IMR-90 (cell line): ENCODE data around the gene LCMT2. TPM values are rescaled to one million over a fixed set of nuclear protein-coding genes. Genes with fewer than 3 reads are reported as not detected.

Source experiments
- ATAC-seq: fragments of 200-7000 bp; cut with Tn5 transposase; 2 replicates; pipeline ENCODE4 v1.9.1; 2020; ENCODE audit warnings: low read depth, mild to moderate bottlenecking, moderate library complexity
- BruUV-seq: library from RNA; stranded (reverse); fragments of 400-500 nt; replicated peaks from 2 replicates; lab custom pipeline; 2021; lab: Mats Ljungman, UMichigan
- CTCF ChIA-PET: fragments of 300-600 bp; formaldehyde crosslinking; extraction: SDS; loops from one replicate; lab custom pipeline; 2021; ENCODE audit warnings: antibody characterized with exemption; lab: Yijun Ruan, JAX
- POLR2A ChIA-PET: fragments of 300-600 bp; sonication (Branson Sonifier 250); formaldehyde crosslinking; loops from one replicate; lab custom pipeline; 2022; ENCODE audit warnings: antibody characterized with exemption; ENCODE audit not compliant: unreplicated experiment; lab: Charles Lee
- DNase-seq: peaks from one replicate; pipeline ENCODE4 v3.0.0; 2013
- H2AFZ ChIP-seq: replicated peaks from 2 replicates; pipeline ENCODE3; 2013; ENCODE audit warnings: low read length, mild to moderate bottlenecking; ENCODE audit not compliant: poor library complexity
- H2AK5ac ChIP-seq: 2 replicates; pipeline ENCODE4 v1.6.1; 2013; ENCODE audit warnings: low read depth, low read length, inconsistent platforms
- H2AK9ac ChIP-seq: replicated peaks from 2 replicates; pipeline ENCODE3; 2013; ENCODE audit warnings: mild to moderate bottlenecking, low read depth, low read length, moderate library complexity; ENCODE audit not compliant: poor library complexity
- H2BK120ac ChIP-seq: 2 replicates; pipeline ENCODE4 v1.6.1; 2013; ENCODE audit warnings: low read depth, low read length, inconsistent platforms
- H2BK15ac ChIP-seq: 3 replicates; pipeline ENCODE4 v1.6.1; 2013; ENCODE audit warnings: low read depth, low read length, inconsistent platforms
- H2BK20ac ChIP-seq: 2 replicates; pipeline ENCODE4 v1.6.1; 2013; ENCODE audit warnings: low read depth, mild to moderate bottlenecking, inconsistent platforms, low read length, moderate library complexity
- H2BK5ac ChIP-seq: 2 replicates; pipeline ENCODE4 v1.6.1; 2013; ENCODE audit warnings: mild to moderate bottlenecking, low read depth, low read length, inconsistent platforms; ENCODE audit not compliant: poor library complexity, severe bottlenecking
- H3K14ac ChIP-seq: replicated peaks from 2 replicates; pipeline ENCODE4 v1.6.1; 2013; ENCODE audit warnings: low read depth, low read length, inconsistent platforms
- H3K18ac ChIP-seq: 2 replicates; pipeline ENCODE4 v1.6.1; 2013; ENCODE audit warnings: low read depth, low read length, control low read depth
- H3K23ac ChIP-seq: 2 replicates; pipeline ENCODE4 v1.6.1; 2013; ENCODE audit warnings: low read depth, low read length, inconsistent platforms
- H3K27ac ChIP-seq: 2 replicates; pipeline ENCODE4 v1.5.1; 2013; ENCODE audit warnings: mild to moderate bottlenecking, control low read depth, low read length; ENCODE audit not compliant: insufficient read depth
- H3K27me3 ChIP-seq: 2 replicates; pipeline ENCODE4 v1.6.1; 2013; ENCODE audit warnings: low read length; ENCODE audit not compliant: control insufficient read depth, insufficient read depth
- H3K36me3 ChIP-seq: 2 replicates; pipeline ENCODE4 v1.6.1; 2013; ENCODE audit warnings: low read length, mixed read lengths; ENCODE audit not compliant: control insufficient read depth, insufficient read depth
- H3K4ac ChIP-seq: 2 replicates; pipeline ENCODE4 v1.6.1; 2013; ENCODE audit warnings: low read depth, low read length, inconsistent platforms
- H3K4me1 ChIP-seq: 2 replicates; pipeline ENCODE4 v1.6.1; 2013; ENCODE audit warnings: low read length, mixed read lengths; ENCODE audit not compliant: control insufficient read depth, insufficient read depth
- H3K4me2 ChIP-seq: 2 replicates; pipeline ENCODE4 v1.6.1; 2013; ENCODE audit warnings: low read depth, mild to moderate bottlenecking, control low read depth, low read length, moderate library complexity
- H3K4me3 ChIP-seq: 2 replicates; pipeline ENCODE4 v1.5.1; 2013; ENCODE audit warnings: low read depth, mild to moderate bottlenecking, control low read depth, low read length, moderate library complexity; ENCODE audit not compliant: insufficient read depth
- H3K56ac ChIP-seq: 2 replicates; pipeline ENCODE4 v1.6.1; 2013; ENCODE audit warnings: low read length, inconsistent platforms; ENCODE audit not compliant: insufficient read depth; ENCODE audit errors: extremely low read depth
- H3K79me1 ChIP-seq, 2 experiments: 2 replicates each; pipeline ENCODE4 v1.6.1; 2013; ENCODE audit warnings: low read length in 2 of 2, inconsistent platforms in 1 of 2, low read depth in 1 of 2
- H3K9ac ChIP-seq: 2 replicates; pipeline ENCODE4 v1.6.1; 2013; ENCODE audit warnings: low read depth, low read length, control low read depth
- H3K9me1 ChIP-seq: 2 replicates; pipeline ENCODE4 v1.6.1; 2013; ENCODE audit warnings: low read length, inconsistent platforms; ENCODE audit not compliant: insufficient read depth
- H3K9me3 ChIP-seq: 2 replicates; pipeline ENCODE4 v1.6.1; 2013; ENCODE audit warnings: low read length; ENCODE audit not compliant: control insufficient read depth, insufficient read depth
- H4K20me1 ChIP-seq: 2 replicates; pipeline ENCODE4 v1.6.1; 2013; ENCODE audit warnings: low read length, inconsistent platforms; ENCODE audit not compliant: insufficient read depth
- H4K5ac ChIP-seq: 2 replicates; pipeline ENCODE4 v1.6.1; 2013; ENCODE audit warnings: mild to moderate bottlenecking, low read depth, low read length, control low read depth
- H4K8ac ChIP-seq, 2 experiments: 2 replicates each; pipeline ENCODE4 v1.6.1; 2013; ENCODE audit warnings: low read depth in 2 of 2, low read length in 2 of 2, control low read depth in 1 of 2, inconsistent platforms in 1 of 2
- H4K91ac ChIP-seq: 2 replicates; pipeline ENCODE4 v1.6.1; 2013; ENCODE audit warnings: low read depth, low read length, inconsistent platforms; ENCODE audit not compliant: insufficient read depth
- CHD1 ChIP-seq: IDR thresholded peaks from 2 replicates; pipeline ENCODE4 v1.6.1; 2012; ENCODE audit warnings: low read depth, low read length, improper control_type of control experiment
- CTCF ChIP-seq: conservative IDR thresholded peaks from 2 replicates; pipeline ENCODE4 v1.5.1; 2012; ENCODE audit warnings: mild to moderate bottlenecking, low read depth, low read length, improper control_type of control experiment
- RFX5 ChIP-seq: IDR thresholded peaks from 2 replicates; pipeline ENCODE4 v1.8.0; 2012; ENCODE audit warnings: low read depth, mild to moderate bottlenecking, low read length, moderate library complexity
- whole genome bisulfite sequencing, 2 experiments: methylation state at CpG; one replicate each; pipeline versions ENCODE4 v1.1.5 to v1.1.7; 2013; ENCODE audit warnings: missing lambda C conversion rate in 2 of 2; ENCODE audit not compliant: insufficient read length in 1 of 2; ENCODE audit errors: extremely low coverage in 2 of 2; 5-methylcytosine and 5-hydroxymethylcytosine counted together
- dilution Hi-C: fragments of 300-500 bp; cut with HindIII; formaldehyde crosslinking; loops from one replicate; pipeline ENCODE4 v1.14.3; 2018; ENCODE audit warnings: low sequenced_read_pairs; ENCODE audit not compliant: unreplicated experiment
- in situ Hi-C: fragments of 300-500 bp; cut with MboI; formaldehyde crosslinking; loops from 3 replicates; pipeline ENCODE4 v1.14.3; 2019; ENCODE audit warnings: low sequenced_read_pairs, inconsistent platforms, mixed read lengths
- intact Hi-C: fragments of 100-400 bp; cut with micrococcal nuclease; formaldehyde crosslinking; loops from 2 replicates; pipeline ENCODE4 v1.10.0; 2022
- polyA plus RNA-seq, 3 experiments: library from polyadenylated mRNA; depleted of rRNA; stranded (reverse); fragments of >200 nt; gene quantifications; 2 replicates each; pipeline ENCODE4 v1.2.3, GENCODE V29; 2012; ENCODE audit warnings: low replicate concordance in 1 of 3
- total RNA-seq: library from RNA; depleted of rRNA; stranded (reverse); fragments of >200 nt; gene quantifications from 2 replicates; pipeline ENCODE4 v1.2.3, GENCODE V29; 2012

LCMT2 gene
- total and polyA plus RNA-seq, 2 of the 4 experiments (the other 2 are of a cell fraction) = 5.8 to 12.2 TPM

GRCh38 chr15:43317566-43318184 is 12.7 kb downstream of the LCMT2 start:
- no peaks in the 10 kb centered on the region for H4K20me1 ChIP-seq
- POLR2A ChIA-PET = no interaction called here
- H3K56ac ChIP-seq = no peak overlapping the region
- H3K27me3 ChIP-seq = peaks cover 30% of the 10 kb centered on the region
- H2AK5ac ChIP-seq = no peak overlapping the region
- dilution Hi-C loops = no loop called here
- in situ Hi-C loops = no loop called here
- H2BK20ac ChIP-seq = no peak overlapping the region
- H2BK120ac ChIP-seq = no peak overlapping the region
- WGBS, 2 experiments = no CpG with 5 or more reads among the region's 8 CpGs
- H3K36me3 ChIP-seq = no peaks in the 10 kb centered on the region
- no peak overlapping the region for H2AFZ ChIP-seq
- no peak overlapping the region for H3K18ac ChIP-seq
- no peak overlapping the region for H2BK5ac ChIP-seq
- no peak overlapping the region for H2BK15ac ChIP-seq
- H3K14ac ChIP-seq = no peak overlapping the region
- no peak for ATAC-seq
- H3K9me3 ChIP-seq = no peaks in the 10 kb centered on the region; the same call in 1 of the 2 replicates
- H3K79me1 ChIP-seq = no peaks in the 10 kb centered on the region
- no TSS peak for BruUV-seq
- TF ChIP-seq CHD1 (no peak), CTCF (no peak), RFX5 (no peak)
- no peak overlapping the region for H4K5ac ChIP-seq
- no peak for DNase-seq
- H3K9ac ChIP-seq = no peak overlapping the region
- H3K27ac ChIP-seq = no peak overlapping the region
- no peak overlapping the region for H4K8ac ChIP-seq
- CTCF ChIA-PET = no interaction called here
- H3K4me2 ChIP-seq = no peak overlapping the region
- H4K91ac ChIP-seq = no peak overlapping the region
- no peak overlapping the region for H3K4me3 ChIP-seq
- no peak overlapping the region for H3K4ac ChIP-seq
- peaks cover 2% of the 10 kb centered on the region; the same call in 1 of the 2 replicates for H3K4me1 ChIP-seq
- H2AK9ac ChIP-seq = no peak overlapping the region
- intact Hi-C loops = no loop called here
- no peak overlapping the region for H3K23ac ChIP-seq
- H3K9me1 ChIP-seq = no peaks in the 10 kb centered on the region; the same call in 1 of the 2 replicates
